Measurements from ENCODE around the gene ATXN2. TPM values are rescaled to one million over a fixed set of nuclear protein-coding genes. Genes with fewer than 3 reads are reported as not detected.
"Not testable (repeated sequence)": the region's sequence is repeated elsewhere in the genome, so short reads cannot be mapped to it uniquely, and the experiment has no call there.

ATXN2 gene
- total RNA-seq, 1 donor from 2014 or later, result 34.2 TPM

DNA sequence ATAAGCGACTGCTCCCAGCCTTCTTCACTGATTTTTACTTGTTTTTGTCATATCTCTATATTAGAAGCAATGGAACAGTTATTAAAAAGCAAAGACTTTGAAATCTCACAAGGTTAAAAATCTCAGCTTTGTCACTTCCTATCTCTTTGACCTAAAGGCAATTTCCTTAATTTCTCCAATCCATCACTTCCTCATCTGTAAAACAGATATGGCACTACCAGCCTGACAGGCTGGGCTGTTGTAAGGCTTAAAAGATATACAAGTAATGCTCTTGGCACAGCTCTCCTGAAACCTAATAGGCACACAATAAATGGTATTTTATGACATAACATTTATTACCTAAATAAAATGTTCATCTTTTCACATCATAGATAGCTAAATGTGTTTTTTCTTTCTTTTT lies 25.6 kb downstream of the ATXN2 start:
- Mint-ChIP-seq H3K4me3 (no peak overlapping the region), H3K36me3 (peaks cover 3% of the 10 kb centered on the region), H3K27me3 (ENCODE audit: insufficient read depth, low read depth) (no peaks in the 10 kb centered on the region), H3K27ac (no peak overlapping the region), H3K4me1 (peaks cover 12% of the 10 kb centered on the region), H3K9me3 (no peaks in the 10 kb centered on the region)
- Histone ChIP-seq H3K27me3 (no peaks in the 10 kb centered on the region), H3K4me3 (no peak overlapping the region), H3K4me1 (no peaks in the 10 kb centered on the region), H3K79me2 (ENCODE audit: low read depth) (peaks cover 96% of the 10 kb centered on the region), H3K36me3 (no peaks in the 10 kb centered on the region), H3K9ac (no peak overlapping the region), H3K27ac (no peak overlapping the region), H3F3A (ENCODE audit: low read depth) (no peaks in the 10 kb centered on the region), H3K4me2 (no peak overlapping the region), H4K20me1 (ENCODE audit: low read depth) (peaks cover 52% of the 10 kb centered on the region), H2AFZ (replicated peaks) (no peak overlapping the region), H3K9me3 (ENCODE audit: low read depth) (no peaks in the 10 kb centered on the region)
- TF ChIP-seq, protein P1, sequence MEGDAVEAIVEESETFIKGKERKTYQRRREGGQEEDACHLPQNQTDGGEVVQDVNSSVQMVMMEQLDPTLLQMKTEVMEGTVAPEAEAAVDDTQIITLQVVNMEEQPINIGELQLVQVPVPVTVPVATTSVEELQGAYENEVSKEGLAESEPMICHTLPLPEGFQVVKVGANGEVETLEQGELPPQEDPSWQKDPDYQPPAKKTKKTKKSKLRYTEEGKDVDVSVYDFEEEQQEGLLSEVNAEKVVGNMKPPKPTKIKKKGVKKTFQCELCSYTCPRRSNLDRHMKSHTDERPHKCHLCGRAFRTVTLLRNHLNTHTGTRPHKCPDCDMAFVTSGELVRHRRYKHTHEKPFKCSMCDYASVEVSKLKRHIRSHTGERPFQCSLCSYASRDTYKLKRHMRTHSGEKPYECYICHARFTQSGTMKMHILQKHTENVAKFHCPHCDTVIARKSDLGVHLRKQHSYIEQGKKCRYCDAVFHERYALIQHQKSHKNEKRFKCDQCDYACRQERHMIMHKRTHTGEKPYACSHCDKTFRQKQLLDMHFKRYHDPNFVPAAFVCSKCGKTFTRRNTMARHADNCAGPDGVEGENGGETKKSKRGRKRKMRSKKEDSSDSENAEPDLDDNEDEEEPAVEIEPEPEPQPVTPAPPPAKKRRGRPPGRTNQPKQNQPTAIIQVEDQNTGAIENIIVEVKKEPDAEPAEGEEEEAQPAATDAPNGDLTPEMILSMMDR (IDR thresholded peaks at IDR 0.05), result no peak
- TF ChIP-seq EZH2phosphoT487 (IDR thresholded peaks at IDR 0.05) (no peak), EZH2 (IDR thresholded peaks at IDR 0.05) (no peak)
- no peak for DNase-seq (ENCODE audit: low spot score)

DNA sequence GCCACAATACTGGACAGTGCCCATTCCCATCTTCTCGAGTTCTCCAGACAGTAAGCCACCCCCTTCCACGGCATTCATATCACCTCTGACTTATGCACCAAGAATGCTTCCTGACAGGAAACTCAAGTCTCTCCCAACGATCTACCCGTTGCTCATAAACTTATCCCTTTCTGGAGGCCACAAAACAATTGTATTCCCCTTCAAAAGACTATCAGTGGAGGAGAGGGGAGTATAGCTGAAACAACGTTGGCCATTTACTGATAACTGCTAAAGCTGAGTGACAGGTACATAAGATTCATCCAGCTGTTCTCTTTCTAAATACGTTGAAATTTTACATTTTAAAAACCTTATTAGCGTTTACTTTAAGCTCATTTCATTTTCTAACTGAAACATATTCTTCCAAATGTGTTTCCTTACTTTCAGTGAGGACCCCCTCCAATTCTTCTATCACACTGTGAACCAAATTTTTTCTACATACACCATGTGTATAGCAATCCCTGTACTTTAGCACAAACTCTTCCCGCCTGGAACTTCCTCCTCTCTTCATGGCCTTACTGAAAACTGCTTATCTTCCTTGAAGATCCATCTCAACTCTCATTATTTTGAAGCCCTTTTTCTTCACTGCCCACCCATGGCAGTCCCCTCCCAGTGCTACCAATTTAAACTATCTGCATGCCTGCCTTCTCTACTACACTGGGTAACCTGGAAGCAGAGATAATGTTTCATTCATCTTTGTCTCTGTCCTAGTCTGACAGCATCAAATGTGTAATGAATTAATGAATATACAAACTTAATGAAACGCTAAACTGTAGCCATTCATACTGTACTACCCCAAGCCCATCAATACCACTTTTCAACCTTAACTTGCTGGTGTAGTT lies 28.8 kb downstream of the ATXN2 start:
- Histone ChIP-seq H3F3A (ENCODE audit: low read depth) (no peaks in the 10 kb centered on the region), H3K4me3 (no peak overlapping the region), H3K36me3 (no peaks in the 10 kb centered on the region), H3K9me3 (ENCODE audit: low read depth) (no peaks in the 10 kb centered on the region), H3K27me3 (no peaks in the 10 kb centered on the region), H2AFZ (replicated peaks) (no peak overlapping the region), H3K4me1 (no peaks in the 10 kb centered on the region), H3K79me2 (ENCODE audit: low read depth) (peaks cover 97% of the 10 kb centered on the region), H3K9ac (no peak overlapping the region), H4K20me1 (ENCODE audit: low read depth) (peaks cover 52% of the 10 kb centered on the region), H3K4me2 (no peak overlapping the region), H3K27ac (no peak overlapping the region)
- TF ChIP-seq, protein P1 (IDR thresholded peaks at IDR 0.05), result no peak
- TF ChIP-seq EZH2 (IDR thresholded peaks at IDR 0.05) (no peak), EZH2phosphoT487 (IDR thresholded peaks at IDR 0.05) (no peak)
- Mint-ChIP-seq H3K27ac (no peak overlapping the region), H3K4me1 (peaks cover 10% of the 10 kb centered on the region), H3K27me3 (ENCODE audit: insufficient read depth, low read depth) (no peaks in the 10 kb centered on the region), H3K4me3 (no peak overlapping the region), H3K36me3 (peaks cover 4% of the 10 kb centered on the region), H3K9me3 (no peaks in the 10 kb centered on the region)
- no peak for DNase-seq (ENCODE audit: low spot score)

DNA sequence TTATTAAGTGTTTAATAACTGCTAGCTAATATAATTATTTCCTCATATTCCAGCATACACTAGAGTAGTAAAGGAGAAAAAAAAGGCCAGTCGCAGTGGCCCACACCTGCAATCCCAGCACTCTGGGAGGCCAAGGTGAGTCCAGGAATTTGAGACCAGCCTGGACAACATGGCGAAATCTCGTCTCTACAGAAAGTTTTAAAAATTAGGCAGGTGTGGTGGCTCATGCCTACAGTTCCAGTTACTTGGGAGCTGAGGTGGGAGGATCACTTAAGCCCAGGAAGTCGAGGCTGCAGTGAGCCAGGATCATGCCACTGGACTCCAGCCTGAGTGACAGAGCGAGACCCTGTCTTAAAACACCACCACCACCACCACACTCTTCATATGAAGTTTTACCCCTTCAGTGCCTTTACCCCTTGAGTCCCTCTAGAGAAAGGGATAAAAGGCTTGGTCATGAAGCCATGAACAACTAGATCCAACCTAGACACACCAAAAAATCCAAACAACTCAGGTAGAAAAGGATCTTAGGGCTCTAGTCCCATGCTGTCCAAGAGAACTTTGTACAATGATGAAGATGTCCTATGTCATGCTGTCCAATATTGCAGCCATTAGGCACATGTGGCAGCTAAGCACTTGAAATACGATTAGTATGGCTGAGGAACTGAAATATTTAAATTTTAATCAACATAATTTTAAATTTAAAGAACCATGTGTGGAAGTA lies 29.6 kb downstream of the ATXN2 start:
- Mint-ChIP-seq H3K27me3 (ENCODE audit: insufficient read depth, low read depth) (no peaks in the 10 kb centered on the region), H3K36me3 (peaks cover 4% of the 10 kb centered on the region), H3K4me3 (no peak overlapping the region), H3K9me3 (no peaks in the 10 kb centered on the region), H3K4me1 (peaks cover 4% of the 10 kb centered on the region), H3K27ac (no peak overlapping the region)
- no peaks in the 10 kb centered on the region for H3K9me3 ChIP-seq (ENCODE audit: low read depth)
- H3K4me2 ChIP-seq, result no peak overlapping the region
- H3F3A ChIP-seq (ENCODE audit: low read depth), result no peaks in the 10 kb centered on the region
- peaks cover 51% of the 10 kb centered on the region for H4K20me1 ChIP-seq (ENCODE audit: low read depth)
- no peak overlapping the region for H3K9ac ChIP-seq
- H3K4me3 ChIP-seq, result no peak overlapping the region
- no peak for DNase-seq (ENCODE audit: low spot score)
- H3K79me2 ChIP-seq (ENCODE audit: low read depth), result peaks cover 97% of the 10 kb centered on the region
- no peaks in the 10 kb centered on the region for H3K4me1 ChIP-seq
- no peaks in the 10 kb centered on the region for H3K27me3 ChIP-seq
- no peaks in the 10 kb centered on the region for H3K36me3 ChIP-seq
- no peak for TF ChIP-seq EZH2 (IDR thresholded peaks at IDR 0.05)
- TF ChIP-seq, protein P1 (IDR thresholded peaks at IDR 0.05), result no peak
- no peak for TF ChIP-seq EZH2phosphoT487 (IDR thresholded peaks at IDR 0.05)
- H3K27ac ChIP-seq, result no peak overlapping the region
- no peak overlapping the region for H2AFZ ChIP-seq (replicated peaks)

DNA sequence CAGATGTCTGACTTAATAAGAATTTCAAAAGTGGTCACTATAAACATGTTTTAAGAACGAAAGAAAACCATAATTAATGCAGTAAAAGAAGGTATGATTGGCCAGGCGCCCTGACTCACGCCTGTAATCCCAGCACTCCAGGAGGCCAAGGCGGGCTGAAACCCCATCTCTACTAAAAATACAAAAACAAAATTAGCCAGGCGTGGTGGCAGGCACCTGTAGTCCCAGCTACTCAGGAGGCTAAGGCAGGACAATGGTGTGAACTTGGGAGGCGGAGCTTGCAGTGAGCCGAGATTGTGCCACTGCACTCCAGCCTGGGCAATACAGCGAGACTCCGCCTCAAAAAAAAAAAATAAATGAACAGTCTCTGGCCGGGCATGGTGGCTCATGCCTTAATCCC lies 38.3 kb downstream of the ATXN2 start:
- H2AFZ ChIP-seq (replicated peaks); H3F3A ChIP-seq (ENCODE audit: low read depth); H3K9ac ChIP-seq; H3K9me3 Mint-ChIP-seq; H3K27me3 ChIP-seq; H3K4me1 ChIP-seq; H3K4me1 Mint-ChIP-seq; H3K4me2 ChIP-seq; H3K9me3 ChIP-seq (ENCODE audit: low read depth); H3K4me3 Mint-ChIP-seq; H3K4me3 ChIP-seq; H3K27ac ChIP-seq; H3K27ac Mint-ChIP-seq; DNase-seq (ENCODE audit: low spot score); H3K36me3 ChIP-seq; H3K27me3 Mint-ChIP-seq (ENCODE audit: insufficient read depth, low read depth): not testable (repeated sequence)
- H4K20me1 ChIP-seq (ENCODE audit: low read depth), result peaks cover 42% of the 10 kb centered on the region
- H3K36me3 Mint-ChIP-seq, result peaks cover 11% of the 10 kb centered on the region
- peaks cover 100% of the 10 kb centered on the region for H3K79me2 ChIP-seq (ENCODE audit: low read depth)

Data from neural progenitor cell (in vitro differentiated cells).